ENCODE data around the gene PCDHGA6. TPM values are rescaled to one million over a fixed set of nuclear protein-coding genes. Genes with fewer than 3 reads are reported as not detected.
"Not testable (repeated sequence)": the region's sequence is repeated elsewhere in the genome, so short reads cannot be mapped to it uniquely, and the experiment has no call there.

The PCDHGA6 gene
- total RNA-seq: 6.0 TPM
- long read RNA-seq: 0 reads

DNA sequence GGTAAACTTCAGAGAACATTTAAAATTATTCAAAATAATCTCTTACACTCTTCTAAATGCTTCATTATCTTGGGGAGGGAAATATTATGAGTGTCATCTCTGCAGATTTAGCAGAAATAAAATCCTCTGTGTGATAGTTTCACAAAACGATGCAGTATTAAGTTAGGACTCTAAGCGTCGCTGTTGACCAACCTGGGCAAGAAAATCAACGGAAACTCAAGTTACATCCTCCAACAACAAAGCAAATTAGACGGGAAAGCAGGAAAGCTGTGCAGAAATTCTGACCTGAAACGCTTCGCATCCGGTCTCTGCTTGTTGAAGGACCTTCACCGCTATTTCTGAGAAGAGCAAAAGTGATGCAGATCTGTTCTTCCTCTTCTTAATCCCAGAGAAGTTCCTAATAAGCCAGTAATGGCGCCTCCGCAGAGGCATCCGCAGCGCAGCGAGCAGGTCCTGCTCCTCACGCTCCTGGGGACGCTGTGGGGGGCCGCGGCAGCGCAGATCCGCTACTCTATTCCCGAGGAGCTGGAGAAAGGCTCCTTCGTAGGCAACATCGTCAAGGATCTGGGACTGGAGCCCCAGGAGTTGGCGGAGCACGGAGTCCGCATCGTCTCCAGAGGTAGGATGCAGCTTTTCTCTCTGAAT lies at the start of gene PCDHGA6:
TSS of gene PCDHGA6 (plus strand) at position 219 of the 645 bp plus-strand sequence. CDS start at position 412, 193 bp downstream.
- intact Hi-C loops (cut with DNase I): loop anchor here (5.0 kb wide), 1 partner anchor 39 kb away; the partner anchor contains the start of gene PCDHGA10
- ATAC-seq (no peak), DNase-seq (ENCODE audit: missing footprints) (no peak)

DNA sequence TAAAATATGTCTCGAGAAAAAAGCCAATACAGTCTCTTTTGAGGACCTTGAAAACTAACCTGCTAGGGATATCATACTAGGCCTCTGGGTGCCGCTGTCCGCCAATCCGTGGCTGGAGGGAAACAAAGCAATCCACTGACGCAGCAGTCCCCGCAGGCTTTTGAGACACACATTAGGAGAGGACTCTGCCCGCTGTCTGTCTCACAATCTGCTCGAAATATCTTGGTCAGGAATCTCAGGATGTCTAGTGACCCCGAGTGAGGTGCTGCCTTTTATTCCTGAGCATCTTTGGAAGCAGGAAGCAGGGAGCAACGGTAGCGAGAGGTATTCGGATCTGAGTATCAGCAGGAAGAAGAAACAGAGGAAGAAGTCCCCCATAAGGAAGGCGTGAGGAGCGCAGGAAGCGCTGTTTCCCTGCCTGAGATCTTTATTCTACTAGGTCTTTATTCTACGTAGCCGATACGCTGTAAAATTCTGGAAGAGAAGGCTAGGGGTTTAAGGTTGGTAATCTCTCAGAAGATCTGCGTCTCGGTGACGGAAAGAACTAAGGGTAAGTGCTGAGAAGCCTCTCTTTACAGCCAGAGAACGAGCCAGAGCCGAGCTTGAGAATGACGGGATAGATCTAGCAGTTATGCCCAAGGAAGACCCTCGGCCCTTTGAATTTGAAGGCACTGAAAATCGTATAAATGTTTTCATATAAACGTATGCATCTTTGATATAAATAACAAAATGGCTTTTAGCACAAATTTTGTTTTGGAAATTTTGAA lies 47.4 kb upstream of the PCDHGA6 start:
- DNase-seq (ENCODE audit: missing footprints) (peak; percentile 80), ATAC-seq (peak; percentile 89)
- intact Hi-C loops (cut with DNase I): loop anchor here (10.0 kb wide), 1 partner anchor 111 kb away; the partner anchor contains the start of gene PCDHB13

DNA sequence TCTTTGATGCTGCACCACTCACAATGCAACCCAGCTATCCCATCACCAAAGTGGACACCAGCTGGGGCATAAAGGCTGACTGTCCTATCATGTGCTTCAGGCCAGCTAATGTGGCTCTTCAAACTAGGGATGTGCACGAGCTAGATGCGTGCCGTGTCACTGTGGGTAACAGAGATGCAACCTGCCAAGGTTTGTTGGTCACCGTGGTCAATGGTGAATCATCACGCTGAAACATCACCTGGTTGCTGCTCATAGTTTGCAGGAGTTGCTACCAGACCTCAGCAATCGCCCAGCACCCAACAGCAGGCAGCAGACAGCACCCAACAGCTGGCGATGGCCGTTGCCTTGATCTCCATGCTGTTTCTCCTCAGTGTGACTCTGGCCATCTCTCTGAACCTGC lies 45.5 kb upstream of the PCDHGA6 start:
- no peak for ATAC-seq
- intact Hi-C loops (cut with DNase I): loop anchor here (10.0 kb wide), 1 partner anchor 113 kb away; the partner anchor contains the start of gene PCDHB13
- DNase-seq (ENCODE audit: missing footprints): peak; percentile 48

DNA sequence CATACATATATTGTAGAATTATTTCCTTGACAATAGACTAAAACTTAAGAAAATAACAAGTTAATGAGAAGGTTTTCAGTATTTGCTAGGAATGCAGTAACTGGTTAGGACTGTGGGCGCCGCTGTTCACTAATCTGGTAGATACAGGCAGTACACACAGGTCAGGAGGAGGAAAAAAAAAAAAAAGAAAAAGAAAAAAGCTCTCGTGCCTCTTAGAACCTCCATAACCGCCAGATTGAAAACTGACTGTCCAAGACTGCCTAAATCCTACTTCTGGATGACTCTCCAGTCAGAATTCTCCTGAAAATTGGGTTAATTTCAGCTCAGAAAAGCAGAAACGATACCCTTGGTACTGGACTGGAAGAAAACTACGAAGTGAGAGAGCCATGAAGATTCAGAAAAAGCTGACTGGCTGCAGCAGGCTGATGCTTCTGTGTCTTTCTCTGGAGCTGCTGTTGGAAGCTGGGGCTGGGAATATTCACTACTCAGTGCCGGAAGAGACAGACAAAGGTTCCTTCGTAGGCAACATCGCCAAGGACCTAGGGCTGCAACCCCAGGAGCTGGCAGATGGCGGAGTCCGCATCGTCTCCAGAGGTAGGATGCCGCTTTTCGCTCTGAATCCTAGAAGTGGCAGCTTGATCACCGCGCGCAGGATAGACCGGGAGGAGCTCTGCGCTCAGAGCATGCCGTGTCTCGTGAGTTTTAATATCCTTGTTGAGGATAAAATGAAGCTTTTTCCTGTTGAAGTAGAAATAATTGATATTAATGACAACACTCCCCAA lies 43.2 kb upstream of the PCDHGA6 start, which contains the start of gene PCDHGA1:
TSS of gene PCDHGA1 (plus strand) at position 216 of the 782 bp plus-strand sequence.
- intact Hi-C loops (cut with DNase I): no loop called here
- ATAC-seq (peak; percentile 62), DNase-seq (ENCODE audit: missing footprints) (peak; percentile 45)

DNA sequence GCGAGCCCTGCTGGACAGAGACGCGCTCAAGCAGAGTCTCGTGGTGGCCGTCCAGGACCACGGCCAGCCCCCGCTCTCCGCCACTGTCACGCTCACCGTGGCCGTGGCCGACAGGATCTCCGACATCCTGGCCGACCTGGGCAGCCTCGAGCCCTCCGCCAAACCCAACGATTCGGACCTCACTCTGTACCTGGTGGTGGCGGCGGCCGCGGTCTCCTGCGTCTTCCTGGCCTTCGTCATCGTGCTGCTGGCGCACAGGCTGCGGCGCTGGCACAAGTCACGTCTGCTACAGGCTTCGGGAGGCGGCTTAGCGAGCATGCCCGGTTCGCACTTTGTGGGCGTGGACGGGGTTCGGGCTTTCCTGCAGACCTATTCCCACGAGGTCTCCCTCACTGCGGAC lies 41.1 kb upstream of the PCDHGA6 start:
- DNase-seq (ENCODE audit: missing footprints); ATAC-seq; intact Hi-C loops (cut with DNase I): not testable (repeated sequence)

DNA sequence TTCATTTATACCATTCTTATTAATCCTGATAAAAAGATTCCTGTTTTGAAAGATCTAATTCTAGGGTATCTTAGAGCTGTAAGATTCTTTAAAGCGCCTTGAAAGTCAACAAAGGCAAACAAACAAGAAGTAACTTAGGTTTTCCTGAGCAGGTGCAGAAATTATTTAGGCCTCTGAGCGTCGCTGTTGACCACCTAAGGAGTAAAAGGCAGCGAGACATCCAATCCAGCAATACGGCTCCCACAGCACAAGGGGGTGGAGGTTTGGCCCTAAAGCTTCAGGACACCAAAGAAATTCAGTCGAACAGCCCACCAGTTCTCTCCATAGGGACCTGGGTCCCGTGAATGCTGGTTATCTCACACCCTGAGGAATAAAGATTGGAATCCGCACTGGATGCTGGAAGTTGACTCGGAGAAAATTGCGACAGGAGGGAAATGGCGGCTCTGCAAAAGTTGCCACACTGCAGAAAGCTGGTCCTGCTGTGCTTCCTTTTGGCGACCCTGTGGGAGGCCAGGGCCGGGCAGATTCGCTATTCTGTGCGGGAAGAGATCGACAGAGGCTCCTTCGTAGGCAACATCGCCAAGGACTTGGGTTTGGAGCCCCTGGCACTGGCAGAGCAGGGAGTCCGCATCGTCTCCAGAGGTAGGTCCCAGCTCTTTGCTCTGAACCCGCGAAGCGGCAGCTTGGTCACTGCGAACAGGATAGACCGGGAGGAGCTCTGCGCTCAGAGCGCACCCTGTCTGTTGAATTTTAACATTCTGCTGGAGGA lies 35.0 kb upstream of the PCDHGA6 start, which contains the start of gene PCDHGA2:
TSS of gene PCDHGA2 (plus strand) at position 223 of the 769 bp plus-strand sequence.
- ATAC-seq (peak; percentile 70), DNase-seq (ENCODE audit: missing footprints) (peak; percentile 66)
- intact Hi-C loops (cut with DNase I): loop anchor here (5.0 kb wide), 1 partner anchor 224 kb away; no protein-coding TSS in a partner anchor

DNA sequence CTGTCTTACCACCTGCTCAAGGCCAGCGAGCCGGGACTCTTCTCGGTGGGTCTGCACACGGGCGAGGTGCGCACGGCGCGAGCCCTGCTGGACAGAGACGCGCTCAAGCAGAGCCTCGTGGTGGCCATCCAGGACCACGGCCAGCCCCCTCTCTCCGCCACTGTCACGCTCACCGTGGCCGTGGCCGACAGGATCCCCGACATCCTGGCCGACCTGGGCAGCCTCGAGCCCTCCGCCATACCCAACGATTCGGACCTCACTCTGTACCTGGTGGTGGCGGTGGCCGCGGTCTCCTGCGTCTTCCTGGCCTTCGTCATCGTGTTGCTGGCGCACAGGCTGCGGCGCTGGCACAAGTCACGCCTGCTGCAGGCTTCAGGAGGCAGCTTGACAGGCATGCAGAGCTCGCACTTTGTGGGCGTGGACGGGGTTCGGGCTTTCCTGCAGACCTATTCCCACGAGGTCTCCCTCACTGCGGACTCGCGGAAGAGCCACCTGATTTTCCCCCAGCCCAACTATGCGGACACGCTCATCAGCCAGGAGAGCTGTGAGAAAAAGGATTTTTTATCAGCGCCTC lies 32.8 kb upstream of the PCDHGA6 start:
- DNase-seq (ENCODE audit: missing footprints); ATAC-seq; intact Hi-C loops (cut with DNase I): not testable (repeated sequence)

DNA sequence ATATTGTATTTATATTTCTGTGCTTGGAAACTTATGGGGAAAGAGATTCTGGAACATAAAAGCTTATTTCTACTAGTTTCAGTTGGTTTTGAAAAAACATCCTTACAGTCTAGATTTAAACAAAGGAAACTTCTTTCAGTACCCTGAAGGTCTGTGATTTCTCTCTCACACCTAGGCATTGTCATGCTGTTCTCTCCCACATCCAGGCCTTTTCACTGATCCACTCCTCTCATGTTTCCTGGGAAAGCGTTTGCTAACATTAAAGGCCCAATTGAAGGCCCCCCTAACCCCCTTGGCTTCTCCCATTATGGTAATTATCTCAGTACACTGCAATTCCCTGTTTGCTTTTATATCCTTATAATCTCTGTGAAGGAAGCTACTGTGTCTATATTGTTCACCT lies 30.9 kb upstream of the PCDHGA6 start:
- intact Hi-C loops (cut with DNase I): no loop called here
- ATAC-seq: peak; percentile 61

DNA sequence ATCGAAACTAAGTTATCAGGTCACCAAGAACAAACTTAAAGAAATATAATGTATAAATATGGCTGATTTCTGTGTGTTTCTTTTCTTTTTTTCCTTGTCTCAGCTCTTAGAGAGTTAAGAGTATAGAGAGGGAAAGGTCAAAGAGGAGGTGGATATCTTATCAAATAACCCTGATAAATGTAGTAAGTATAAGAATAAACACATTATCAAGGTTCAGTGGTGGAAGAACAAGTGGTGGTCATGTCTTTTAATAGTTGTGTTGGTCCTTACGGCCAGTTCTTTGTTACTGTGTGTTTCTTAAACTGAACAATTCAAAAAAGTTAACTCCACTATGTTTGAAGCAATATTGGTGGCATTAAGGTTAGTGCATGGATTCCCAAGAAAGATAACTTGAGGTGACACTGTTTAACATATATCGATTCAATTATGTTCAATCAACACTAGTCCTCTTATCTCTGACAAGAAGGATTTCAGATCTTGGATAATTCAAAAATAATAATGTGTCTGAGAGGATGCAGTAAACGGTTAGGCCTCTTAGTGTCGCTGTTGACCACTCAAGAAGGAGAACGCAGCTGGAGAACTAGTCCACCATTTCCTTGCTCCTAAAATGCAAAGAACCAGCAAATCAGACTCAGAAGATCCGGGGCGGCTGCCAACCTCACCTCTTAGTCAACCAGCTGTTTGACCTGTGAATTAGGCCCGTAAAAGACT lies 30.3 kb upstream of the PCDHGA6 start, which contains the start of gene PCDHGA3:
TSS of gene PCDHGA3 (plus strand) at position 588 of the 711 bp plus-strand sequence. CDS start 205 bp downstream, outside the sequence.
- intact Hi-C loops (cut with DNase I): no loop called here
- peak; percentile 56 for ATAC-seq
- DNase-seq (ENCODE audit: missing footprints): no peak

More for the DNA sequence above, 30.9 kb upstream of the PCDHGA6 start:
- no peak for DNase-seq (ENCODE audit: missing footprints)

DNA sequence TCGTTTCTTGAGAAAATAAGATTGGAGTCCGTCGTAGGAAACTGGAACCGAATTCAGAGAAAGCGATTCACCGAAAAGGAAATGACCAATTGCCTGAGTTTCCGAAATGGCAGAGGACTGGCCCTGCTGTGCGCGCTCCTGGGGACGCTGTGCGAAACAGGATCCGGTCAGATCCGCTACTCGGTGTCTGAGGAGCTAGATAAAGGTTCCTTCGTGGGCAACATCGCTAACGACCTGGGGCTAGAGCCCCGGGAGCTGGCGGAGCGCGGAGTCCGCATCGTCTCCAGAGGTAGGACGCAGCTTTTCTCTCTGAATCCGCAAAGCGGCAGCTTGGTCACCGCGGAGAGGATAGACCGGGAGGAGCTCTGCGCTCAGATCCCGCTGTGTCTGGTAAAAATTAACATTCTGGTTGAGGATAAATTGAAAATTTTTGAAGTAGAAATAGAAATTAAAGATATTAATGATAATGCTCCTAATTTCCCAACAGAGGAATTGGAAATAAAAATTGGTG lies 29.7 kb upstream of the PCDHGA6 start:
- ATAC-seq: no peak
- peak; percentile 63 for DNase-seq (ENCODE audit: missing footprints)
- intact Hi-C loops (cut with DNase I): no loop called here

DNA sequence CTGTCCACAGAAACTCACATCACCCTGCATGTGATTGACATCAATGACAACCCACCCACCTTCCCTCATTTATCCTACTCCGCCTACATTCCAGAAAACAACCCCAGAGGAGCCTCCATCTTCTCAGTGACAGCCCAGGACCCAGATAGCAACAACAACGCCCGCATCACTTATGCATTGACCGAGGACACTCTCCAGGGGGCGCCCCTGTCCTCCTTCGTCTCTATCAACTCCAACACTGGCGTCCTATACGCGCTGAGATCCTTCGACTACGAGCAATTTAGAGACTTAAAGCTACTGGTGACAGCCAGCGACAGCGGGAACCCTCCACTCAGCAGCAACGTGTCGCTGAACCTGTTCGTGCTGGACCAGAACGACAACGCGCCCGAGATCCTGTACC lies 28.4 kb upstream of the PCDHGA6 start:
- intact Hi-C loops (cut with DNase I): no loop called here
- DNase-seq (ENCODE audit: missing footprints) (no peak), ATAC-seq (no peak)

DNA sequence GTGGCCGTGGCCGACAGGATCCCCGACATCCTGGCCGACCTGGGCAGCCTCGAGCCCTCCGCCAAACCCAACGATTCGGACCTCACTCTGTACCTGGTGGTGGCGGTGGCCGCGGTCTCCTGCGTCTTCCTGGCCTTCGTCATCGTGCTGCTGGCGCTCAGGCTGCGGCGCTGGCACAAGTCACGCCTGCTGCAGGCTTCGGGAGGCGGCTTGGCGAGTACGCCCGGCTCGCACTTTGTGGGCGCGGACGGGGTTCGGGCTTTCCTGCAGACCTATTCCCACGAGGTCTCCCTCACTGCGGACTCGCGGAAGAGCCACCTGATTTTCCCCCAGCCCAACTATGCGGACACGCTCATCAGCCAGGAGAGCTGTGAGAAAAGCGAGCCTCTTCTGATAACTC lies 27.7 kb upstream of the PCDHGA6 start:
- ATAC-seq; intact Hi-C loops (cut with DNase I); DNase-seq (ENCODE audit: missing footprints): not testable (repeated sequence)

DNA sequence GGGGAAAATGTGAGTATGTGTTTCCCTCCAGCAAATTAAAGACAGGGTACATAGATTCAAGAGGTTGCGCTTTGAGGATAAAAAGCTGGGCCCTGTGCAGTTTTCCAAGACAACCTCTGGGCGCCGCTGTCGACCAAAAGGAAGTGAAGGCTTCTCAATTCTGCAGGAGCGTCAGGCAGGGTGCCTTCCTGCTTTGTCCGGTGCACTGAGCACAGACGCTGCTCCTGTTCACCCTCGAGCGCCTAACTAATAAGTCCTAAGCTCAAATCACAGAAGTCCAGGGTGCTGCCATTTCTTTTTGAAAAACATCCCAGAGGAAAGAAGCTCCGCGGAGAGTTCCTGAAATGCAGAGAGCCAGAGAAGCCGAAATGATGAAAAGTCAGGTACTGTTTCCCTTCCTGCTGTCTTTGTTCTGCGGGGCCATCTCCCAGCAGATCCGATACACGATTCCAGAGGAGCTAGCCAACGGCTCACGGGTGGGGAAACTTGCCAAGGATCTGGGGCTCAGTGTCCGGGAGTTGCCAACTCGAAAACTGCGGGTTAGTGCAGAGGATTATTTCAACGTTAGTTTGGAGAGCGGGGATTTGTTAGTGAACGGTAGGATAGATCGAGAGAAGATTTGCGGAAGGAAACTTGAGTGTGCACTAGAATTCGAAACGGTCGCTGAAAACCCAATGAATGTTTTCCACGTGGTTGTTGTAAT lies 23.6 kb upstream of the PCDHGA6 start, which contains the start of gene PCDHGB1:
TSS of gene PCDHGB1 (plus strand) at position 183 of the 703 bp plus-strand sequence. CDS start at position 345, 162 bp downstream.
- peak; percentile 83 for ATAC-seq
- DNase-seq (ENCODE audit: missing footprints): no peak

DNA sequence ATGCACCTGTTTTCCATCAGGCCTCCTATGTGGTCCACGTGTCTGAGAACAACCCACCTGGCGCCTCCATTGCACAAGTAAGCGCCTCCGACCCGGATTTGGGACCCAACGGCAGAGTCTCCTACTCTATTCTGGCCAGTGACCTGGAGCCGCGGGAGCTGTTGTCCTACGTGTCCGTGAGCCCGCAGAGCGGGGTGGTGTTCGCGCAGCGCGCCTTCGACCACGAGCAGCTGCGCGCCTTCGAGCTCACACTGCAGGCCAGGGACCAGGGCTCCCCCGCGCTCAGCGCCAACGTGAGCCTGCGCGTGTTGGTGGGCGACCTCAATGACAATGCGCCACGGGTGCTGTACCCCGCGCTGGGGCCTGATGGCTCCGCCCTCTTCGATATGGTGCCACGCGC lies 22.1 kb upstream of the PCDHGA6 start:
- intact Hi-C loops (cut with DNase I): no loop called here
- DNase-seq (ENCODE audit: missing footprints) (no peak), ATAC-seq (no peak)

More for the DNA sequence above, 23.6 kb upstream of the PCDHGA6 start, which contains the start of gene PCDHGB1:
- intact Hi-C loops (cut with DNase I): no loop called here

DNA sequence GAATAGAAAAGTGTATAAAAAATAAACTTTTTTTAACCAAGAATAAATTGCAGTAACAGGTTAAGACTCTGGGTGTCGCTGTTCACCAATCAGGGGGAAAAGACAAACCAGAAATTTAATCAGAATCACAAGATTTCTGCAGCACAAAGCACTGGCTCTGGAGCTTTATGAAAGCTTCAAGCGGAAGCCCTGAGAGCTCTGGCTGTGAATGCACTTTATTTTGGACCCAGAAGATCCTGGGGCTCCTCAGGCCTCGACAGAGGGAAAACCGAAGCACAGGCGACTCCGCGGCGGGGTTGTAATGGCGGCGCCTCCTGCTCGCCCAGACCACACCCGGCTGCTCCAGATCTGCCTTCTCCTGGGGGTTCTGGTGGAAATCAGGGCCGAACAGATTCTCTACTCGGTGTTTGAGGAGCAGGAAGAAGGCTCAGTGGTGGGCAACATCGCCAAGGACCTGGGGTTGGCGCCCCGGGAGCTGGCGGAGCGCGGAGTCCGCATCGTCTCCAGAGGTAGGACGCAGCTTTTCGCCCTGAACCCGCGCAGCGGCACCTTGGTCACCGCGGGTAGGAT lies 18.7 kb upstream of the PCDHGA6 start, which contains the start of gene PCDHGA4:
TSS of gene PCDHGA4 (plus strand) at position 122 of the 570 bp plus-strand sequence. CDS start at position 209, 87 bp downstream.
- intact Hi-C loops (cut with DNase I): no loop called here
- ATAC-seq: no peak
- no peak for DNase-seq (ENCODE audit: missing footprints)

DNA sequence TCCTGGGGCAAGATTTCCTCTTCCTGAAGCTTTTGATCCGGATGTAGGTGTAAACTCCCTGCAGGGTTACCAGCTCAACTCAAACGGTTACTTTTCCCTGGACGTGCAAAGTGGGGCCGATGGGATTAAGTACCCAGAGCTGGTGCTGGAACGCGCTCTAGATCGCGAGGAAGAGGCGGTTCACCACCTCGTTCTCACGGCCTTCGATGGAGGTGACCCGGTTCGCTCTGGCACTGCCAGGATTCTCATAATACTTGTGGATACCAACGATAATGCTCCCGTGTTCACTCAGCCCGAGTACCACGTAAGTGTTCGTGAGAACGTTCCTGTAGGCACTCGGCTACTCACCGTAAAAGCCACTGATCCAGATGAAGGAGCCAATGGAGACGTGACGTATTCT lies 18.1 kb upstream of the PCDHGA6 start:
- ATAC-seq: no peak
- intact Hi-C loops (cut with DNase I): no loop called here
- no peak for DNase-seq (ENCODE audit: missing footprints)

Measured in Right ventricle myocardium inferior (tissue), 1 donor.